GM21447 (cell line): ENCODE results near the gene POLR3A.

ENCODE experiments used
- ATAC-seq: cut with Tn5 transposase; IDR thresholded peaks from one replicate; pipeline ENCODE4 v1.9.1; 2021; ENCODE audit not compliant: unreplicated experiment

Gene POLR3A

DNA sequence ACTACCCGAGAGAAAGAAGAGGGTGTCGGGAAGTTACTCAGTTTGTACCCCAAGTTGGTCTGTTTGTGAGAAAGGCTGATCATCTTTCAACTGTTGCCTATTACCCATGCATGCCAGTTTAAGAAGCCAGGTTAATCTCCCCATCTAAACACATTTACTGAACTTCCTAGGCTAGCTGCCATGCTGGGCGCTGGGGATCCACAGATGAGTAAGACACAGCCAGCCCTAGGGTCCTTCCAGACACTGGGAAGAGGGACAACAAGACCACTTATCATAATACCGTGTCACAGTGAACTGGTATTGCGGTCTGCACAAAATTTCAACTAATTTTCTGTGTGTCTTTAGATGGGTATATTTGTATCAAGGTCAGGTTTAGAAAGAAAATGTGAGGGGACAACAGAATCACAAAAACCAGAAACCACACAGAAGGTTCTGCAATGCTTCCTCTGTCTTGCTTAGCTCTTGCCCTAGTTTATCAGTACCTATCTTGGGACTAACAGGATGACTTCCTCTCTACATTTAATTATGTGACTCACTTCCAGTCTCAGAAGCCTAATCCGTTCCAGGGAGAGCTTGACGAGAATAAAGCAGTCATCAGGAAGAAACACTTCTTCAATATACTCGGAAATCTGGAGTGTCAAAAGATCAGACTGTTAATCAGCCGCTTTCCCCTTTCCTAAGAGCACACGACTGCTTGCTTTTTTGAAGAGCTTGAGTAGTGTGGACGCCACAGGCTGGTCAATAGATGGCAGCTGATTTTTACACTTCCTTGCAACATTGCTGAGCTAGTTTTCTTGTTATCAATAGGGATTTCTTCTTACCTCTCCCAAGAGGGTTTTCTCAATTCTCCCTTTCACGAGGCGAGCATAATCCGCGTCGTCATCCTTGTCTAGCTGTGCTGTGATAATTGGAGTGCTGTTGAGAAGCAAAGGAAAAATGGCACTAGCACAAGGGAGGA, 45.7 kb downstream of the POLR3A start:
- ATAC-seq: no peak

DNA sequence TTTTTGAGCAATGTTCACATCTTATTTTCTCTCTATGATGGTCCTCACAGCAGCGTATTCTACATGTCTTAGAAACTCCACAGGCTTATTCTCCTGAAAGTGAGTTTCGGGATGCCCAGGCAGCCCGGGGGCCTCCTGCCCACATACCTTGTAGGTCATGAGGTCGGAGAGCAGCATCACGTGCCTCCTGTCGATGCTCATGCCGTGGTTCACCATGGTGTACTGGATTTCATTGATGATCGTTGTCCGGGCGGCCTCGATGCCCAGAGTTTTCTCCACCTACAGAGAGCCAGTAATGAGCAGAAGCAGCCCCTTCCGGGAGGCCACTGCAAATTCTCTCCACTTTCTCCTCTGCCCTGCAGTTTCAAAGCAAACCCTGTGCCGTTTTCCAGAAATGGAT, 48.0 kb downstream of the POLR3A start:
- ATAC-seq: no peak

- ATAC-seq: no peak
Measured at GRCh38 chr10:77979221-77979620, 50.1 kb downstream of the POLR3A start.

GRCh38 chr10:77978360-77978759, 51.0 kb downstream of the POLR3A start:
- no peak for ATAC-seq

GRCh38 chr10:77977934-77978333, 51.4 kb downstream of the POLR3A start:
- no peak for ATAC-seq

DNA sequence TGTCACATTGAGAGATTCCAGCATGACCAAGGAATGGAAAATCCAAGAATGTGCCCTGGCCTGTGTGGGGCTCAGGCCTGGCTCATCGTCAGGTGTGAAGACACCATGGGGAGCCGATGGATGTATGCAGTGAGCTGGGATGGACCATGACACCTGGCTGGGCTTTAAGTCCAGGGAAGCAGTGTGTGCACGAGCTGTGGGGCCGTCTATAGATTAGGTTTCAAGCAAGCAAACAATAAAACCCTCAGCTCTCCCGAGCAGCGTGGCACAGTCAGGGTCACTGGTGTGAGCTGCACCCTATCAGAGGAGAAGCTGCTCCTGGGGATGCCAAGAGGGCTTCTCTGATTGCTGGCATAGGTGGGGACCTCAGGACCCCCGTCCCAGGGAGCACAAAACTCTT, 52.3 kb downstream of the POLR3A start:
- no peak for ATAC-seq

- no peak for ATAC-seq
Measured at GRCh38 chr10:77975086-77975666, 54.1 kb downstream of the POLR3A start.

- ATAC-seq: no peak
Measured at GRCh38 chr10:77974396-77975074, 54.8 kb downstream of the POLR3A start.

DNA sequence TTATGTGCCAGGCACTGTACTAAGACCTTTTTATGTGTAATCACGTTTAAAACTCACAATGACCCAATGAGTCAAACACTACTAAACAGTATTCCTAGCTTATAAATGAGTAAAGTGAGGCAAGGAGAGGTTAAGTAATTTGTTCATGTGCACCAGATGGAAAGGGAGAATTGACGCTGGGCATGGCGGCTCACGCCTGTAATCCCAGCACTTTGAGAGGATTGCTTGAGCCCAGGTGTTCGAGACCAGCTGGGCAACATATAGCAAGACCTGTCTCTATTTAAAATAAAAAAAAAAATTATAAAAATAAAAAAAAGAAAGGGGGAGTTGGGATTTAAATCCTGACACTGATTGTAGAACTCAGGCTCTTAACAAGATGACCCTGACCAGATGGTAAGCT, 56.0 kb downstream of the POLR3A start:
- no peak for ATAC-seq

DNA sequence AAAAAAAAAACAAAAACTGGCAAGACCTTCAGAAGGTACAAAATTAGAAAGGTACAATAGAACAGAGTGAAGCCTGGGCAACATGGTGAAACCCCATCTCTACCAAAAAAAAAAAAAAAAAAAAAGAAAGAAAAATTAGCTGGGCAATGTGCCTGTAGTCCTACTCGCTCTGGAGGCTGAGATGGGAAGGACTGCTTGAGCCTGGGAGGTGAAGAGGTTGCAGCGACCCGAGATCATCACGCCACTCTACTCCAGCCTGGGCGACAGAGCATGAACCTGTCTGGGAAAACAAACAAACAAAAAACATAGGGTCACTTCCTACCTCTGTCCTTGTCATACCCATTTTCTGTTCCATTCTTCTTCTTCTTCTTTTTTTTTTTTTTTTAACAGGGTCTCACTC, 57.2 kb downstream of the POLR3A start:
- no peak for ATAC-seq

DNA sequence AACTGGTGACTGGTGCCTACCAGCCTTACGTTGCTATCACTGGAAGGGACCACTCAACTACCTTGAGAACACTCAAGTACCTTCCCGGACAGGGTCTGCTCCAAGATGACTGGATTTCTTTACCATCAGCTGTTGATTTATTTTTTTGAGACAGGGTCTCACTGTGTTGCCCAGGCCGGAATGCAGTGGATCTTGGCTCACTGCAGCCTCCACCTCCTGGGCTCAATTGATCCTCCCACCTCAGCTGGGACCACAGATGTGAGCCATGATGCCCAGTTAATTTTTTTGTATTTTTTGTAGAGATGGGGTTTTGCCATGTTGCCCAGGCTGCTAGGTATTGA, 57.5 kb downstream of the POLR3A start:
- ATAC-seq: no peak

- no peak for ATAC-seq
Measured at GRCh38 chr10:77970869-77971803, 58.2 kb downstream of the POLR3A start.

- no peak for ATAC-seq
Measured at GRCh38 chr10:77969114-77969513, 60.2 kb downstream of the POLR3A start.

DNA sequence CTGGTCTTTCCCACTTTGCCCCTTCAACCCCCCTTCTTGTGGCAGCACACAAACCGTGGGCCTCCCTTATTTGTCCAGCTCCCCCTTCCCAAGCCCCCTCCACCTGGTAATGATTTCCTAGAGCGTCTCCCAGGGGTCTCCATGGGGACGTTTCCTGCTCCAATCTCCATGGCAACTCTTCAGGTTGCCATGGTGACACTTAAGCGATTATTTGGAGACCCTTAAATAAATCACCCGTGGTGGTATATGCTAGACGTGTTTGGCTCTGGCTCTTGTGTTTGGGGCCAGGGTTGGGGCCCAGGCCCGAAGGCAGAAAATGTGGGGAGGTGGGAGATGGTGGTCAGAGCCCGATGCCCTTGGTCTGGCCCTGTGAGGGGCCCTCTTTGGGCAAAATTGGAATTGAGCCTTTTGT, 61.7 kb downstream of the POLR3A start:
- ATAC-seq: no peak

DNA sequence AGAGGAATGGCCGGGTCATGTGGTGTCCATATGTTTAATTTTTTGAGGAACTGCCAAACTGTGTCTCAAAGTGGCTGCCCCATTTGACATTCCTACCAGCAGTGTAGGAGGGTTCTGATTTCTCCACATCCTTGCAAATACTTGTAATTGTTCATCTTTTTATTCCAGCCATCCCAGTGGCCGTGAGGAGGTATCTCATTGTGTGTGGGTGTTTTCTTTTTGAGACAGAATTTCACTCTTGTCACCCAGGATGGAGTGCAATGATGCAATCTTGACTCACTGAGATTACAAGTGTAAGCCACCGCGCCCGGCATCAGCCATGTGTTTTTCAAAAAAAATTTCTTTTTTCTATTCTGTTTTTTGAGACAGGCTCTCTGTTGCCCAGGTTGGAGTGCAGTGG, 64.0 kb downstream of the POLR3A start:
- no peak for ATAC-seq

GRCh38 chr10:77964811-77965210, 64.5 kb downstream of the POLR3A start:
- no peak for ATAC-seq

- no peak for ATAC-seq
Measured at GRCh38 chr10:77963901-77964300, 65.4 kb downstream of the POLR3A start.

GRCh38 chr10:77962350-77963146, 66.8 kb downstream of the POLR3A start:
- ATAC-seq: no peak

DNA sequence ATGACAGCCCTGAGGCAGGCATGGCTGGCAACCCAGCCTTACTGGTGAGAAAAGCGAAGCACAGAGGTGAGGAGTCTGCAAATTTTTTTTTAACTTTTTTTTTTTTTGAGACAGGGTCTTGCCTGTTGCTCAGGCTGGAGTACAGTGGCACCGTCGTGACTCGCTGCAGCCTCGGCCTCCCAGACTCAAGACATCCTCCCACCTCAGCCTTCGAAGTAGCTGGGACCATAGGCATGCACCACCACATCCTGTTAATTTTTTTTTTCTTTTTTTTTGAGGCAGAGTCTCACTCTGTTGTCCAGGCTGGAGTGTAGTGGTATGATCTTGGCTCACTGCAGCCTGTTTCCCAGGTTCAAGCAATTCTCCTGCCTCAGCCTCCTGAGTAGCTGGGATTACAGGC, 67.6 kb downstream of the POLR3A start:
- no peak for ATAC-seq

DNA sequence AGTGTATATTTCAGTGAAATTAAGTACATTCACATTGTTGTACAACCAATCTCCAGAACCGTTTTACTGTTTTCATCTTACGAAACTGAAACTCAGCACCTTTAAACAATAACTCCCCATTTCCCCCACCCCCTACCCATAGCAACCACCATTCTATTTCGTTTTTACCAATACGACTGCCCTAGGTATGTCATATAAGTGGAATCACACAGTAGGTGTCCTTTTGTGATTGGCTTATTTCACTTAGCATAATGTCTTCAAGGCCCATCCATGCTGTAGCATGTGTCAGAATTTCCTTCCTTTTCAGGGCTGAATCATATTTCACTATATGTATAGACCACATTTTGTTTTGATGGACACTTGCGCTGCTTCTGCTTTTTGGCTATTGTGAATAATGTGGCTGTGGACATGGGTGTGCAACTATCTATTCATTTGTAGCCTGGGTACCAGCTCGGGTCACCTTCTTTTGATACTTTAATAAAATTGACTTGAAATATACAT, 68.4 kb downstream of the POLR3A start:
- ATAC-seq: no peak
